GM12878 (cell line): ENCODE results near the gene GOLGA6D.

ENCODE experiments used
- ASH2L ChIP-seq: fragments of 300-600, 200-600 bp; sonication (generic); IDR thresholded peaks from 2 replicates; pipeline ENCODE4 v1.6.1; 2017; ENCODE audit warnings: low read depth, mild to moderate bottlenecking, borderline replicate concordance
- CHD2 ChIP-seq: IDR thresholded peaks from 2 replicates; pipeline ENCODE4 v1.6.1; 2011; ENCODE audit warnings: low read depth, low read length, improper control_type of control experiment, borderline replicate concordance
- FOS ChIP-seq: IDR thresholded peaks from 3 replicates; pipeline ENCODE4 v1.6.1; 2011; ENCODE audit warnings: borderline replicate concordance; ENCODE audit not compliant: insufficient read length; ENCODE audit errors: extremely low read depth
- NRF1 ChIP-seq: conservative IDR thresholded peaks from 2 replicates; pipeline ENCODE4 v1.6.1; 2011; ENCODE audit warnings: mild to moderate bottlenecking, low read depth, low read length, improper control_type of control experiment
- RAD21 ChIP-seq: IDR thresholded peaks from 2 replicates; pipeline ENCODE4 v1.6.1; 2011; ENCODE audit warnings: mild to moderate bottlenecking, low read depth, low read length, moderate library complexity; ENCODE audit not compliant: insufficient read depth
- SMARCA5 ChIP-seq: fragments of 450-650 bp; IDR thresholded peaks from 2 replicates; pipeline ENCODE4 v1.6.1; 2017; ENCODE audit warnings: mild to moderate bottlenecking
- SREBF2 ChIP-seq: IDR thresholded peaks from 2 replicates; pipeline ENCODE4 v1.6.1; 2012; ENCODE audit warnings: mild to moderate bottlenecking, low read length
- SUPT20H ChIP-seq: IDR thresholded peaks from 2 replicates; pipeline ENCODE4 v1.6.1; 2011; ENCODE audit warnings: low read depth, mild to moderate bottlenecking, low read length, moderate library complexity, borderline replicate concordance; ENCODE audit not compliant: control insufficient read depth
- TF ChIP-seq, protein P1 (sequence below), 3 experiments: IDR thresholded peaks in 2 of 3; conservative IDR thresholded peaks in 1 of 3; 2 replicates each; pipeline ENCODE4 v1.5.1; 2011; ENCODE audit warnings: low read depth in 3 of 3, low read length in 3 of 3, mild to moderate bottlenecking in 3 of 3, control low read depth in 2 of 3, moderate library complexity in 2 of 3, inconsistent platforms in 1 of 3, mixed read lengths in 1 of 3; ENCODE audit not compliant: control insufficient read depth in 2 of 3, insufficient read depth in 1 of 3; ENCODE audit errors: extremely low read depth in 1 of 3

DNA sequence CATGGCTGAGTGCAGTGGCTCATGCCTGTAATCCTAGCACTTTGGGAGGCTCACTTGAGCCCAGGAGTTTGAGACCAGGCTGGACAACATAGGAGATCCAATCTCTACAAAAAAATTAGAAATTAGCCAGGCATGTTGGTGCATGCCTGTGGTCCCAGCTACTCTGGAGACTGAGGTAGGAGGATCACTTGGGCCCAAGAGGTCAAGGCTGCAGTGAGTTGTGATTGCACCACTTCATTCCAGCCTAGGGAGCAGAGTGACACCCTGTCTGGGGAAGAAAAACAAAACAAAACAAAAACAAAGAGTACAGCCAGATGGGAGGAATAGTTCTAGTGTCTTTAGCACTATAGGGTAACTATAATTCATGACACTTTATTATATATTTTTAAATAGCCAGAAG lies 27.1 kb downstream of the GOLGA6D start:
- TF ChIP-seq, protein P1, sequence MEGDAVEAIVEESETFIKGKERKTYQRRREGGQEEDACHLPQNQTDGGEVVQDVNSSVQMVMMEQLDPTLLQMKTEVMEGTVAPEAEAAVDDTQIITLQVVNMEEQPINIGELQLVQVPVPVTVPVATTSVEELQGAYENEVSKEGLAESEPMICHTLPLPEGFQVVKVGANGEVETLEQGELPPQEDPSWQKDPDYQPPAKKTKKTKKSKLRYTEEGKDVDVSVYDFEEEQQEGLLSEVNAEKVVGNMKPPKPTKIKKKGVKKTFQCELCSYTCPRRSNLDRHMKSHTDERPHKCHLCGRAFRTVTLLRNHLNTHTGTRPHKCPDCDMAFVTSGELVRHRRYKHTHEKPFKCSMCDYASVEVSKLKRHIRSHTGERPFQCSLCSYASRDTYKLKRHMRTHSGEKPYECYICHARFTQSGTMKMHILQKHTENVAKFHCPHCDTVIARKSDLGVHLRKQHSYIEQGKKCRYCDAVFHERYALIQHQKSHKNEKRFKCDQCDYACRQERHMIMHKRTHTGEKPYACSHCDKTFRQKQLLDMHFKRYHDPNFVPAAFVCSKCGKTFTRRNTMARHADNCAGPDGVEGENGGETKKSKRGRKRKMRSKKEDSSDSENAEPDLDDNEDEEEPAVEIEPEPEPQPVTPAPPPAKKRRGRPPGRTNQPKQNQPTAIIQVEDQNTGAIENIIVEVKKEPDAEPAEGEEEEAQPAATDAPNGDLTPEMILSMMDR (IDR thresholded peaks at IDR 0.05 in 2 of 3, conservative IDR thresholded peaks at IDR 0.05 in 1 of 3; ENCODE audit: control insufficient read depth in 2 of 3, extremely low read depth in 1 of 3, insufficient read depth in 1 of 3, low read depth in 3 of 3, low read length in 3 of 3) = no peak
- TF ChIP-seq ASH2L (no peak), NRF1 (no peak), SMARCA5 (no peak), SUPT20H (no peak), SREBF2 (no peak), RAD21 (no peak), CHD2 (no peak), FOS (no peak)
